Endothelial cell of umbilical vein (primary cell): ENCODE measurements around the gene WAS. TPM values are rescaled to one million over a fixed set of nuclear protein-coding genes. Genes with fewer than 3 reads are reported as not detected.

Experiments
- BruUV-seq: library from RNA; stranded (reverse); fragments of 400-500 nt; replicated peaks from 2 replicates; lab custom pipeline; 2021; lab: Mats Ljungman, UMichigan
- CTCF ChIA-PET: fragments of 300-600, 350-600 bp; sonication (Branson Sonifier 250); formaldehyde crosslinking; loops from one replicate; lab custom pipeline; 2021; ENCODE audit warnings: antibody characterized with exemption, inconsistent platforms; lab: Charles Lee
- POLR2A ChIA-PET: fragments of 300-600, 350-600 bp; sonication (Branson Sonifier 250); formaldehyde crosslinking; loops from one replicate; lab custom pipeline; 2021; ENCODE audit warnings: antibody characterized with exemption, inconsistent platforms; lab: Charles Lee
- DNase-seq: peaks from one replicate; pipeline ENCODE4 v3.0.0-alpha.2; 2011; ENCODE audit warnings: low read depth, low spot score
- FAIRE-seq: peaks from 2 replicates; lab custom pipeline; 2011; peaks lifted over from hg19 to GRCh38; lab: Jason Lieb, UNC
- H2AFZ ChIP-seq: 2 replicates; pipeline ENCODE4 v1.6.0; 2012; ENCODE audit warnings: low read depth, low read length, control low read depth, inconsistent platforms
- H3K27ac ChIP-seq: 2 replicates; pipeline ENCODE4 v1.5.1; 2011; ENCODE audit warnings: low read depth, mild to moderate bottlenecking, control low read depth, low read length, moderate library complexity; ENCODE audit not compliant: insufficient read depth
- H3K27me3 ChIP-seq, 2 experiments: 2 replicates each; pipeline versions ENCODE4 v1.6.0 to v1.6.1; 2011; ENCODE audit warnings: low read length in 2 of 2, mixed read lengths in 1 of 2; ENCODE audit not compliant: control insufficient read depth in 2 of 2, insufficient read depth in 2 of 2
- H3K36me3 ChIP-seq, 2 experiments: 2 replicates in 1 of 2; 3 replicates in 1 of 2; pipeline ENCODE4 v1.5.1; 2011; ENCODE audit warnings: low read length in 2 of 2, mild to moderate bottlenecking in 1 of 2, moderate library complexity in 1 of 2; ENCODE audit not compliant: control insufficient read depth in 2 of 2, insufficient read depth in 2 of 2; ENCODE audit errors: extremely low read depth in 1 of 2
- H3K4me1 ChIP-seq: 3 replicates; pipeline ENCODE4 v1.5.1; 2011; ENCODE audit warnings: mild to moderate bottlenecking, low read length; ENCODE audit not compliant: control insufficient read depth, insufficient read depth; ENCODE audit errors: extremely low read depth
- H3K4me2 ChIP-seq: 2 replicates; pipeline ENCODE4 v1.6.1; 2011; ENCODE audit warnings: low read length, control low read depth, mixed read lengths; ENCODE audit not compliant: insufficient read depth
- H3K4me3 ChIP-seq, 3 experiments: fragments of 200-600 bp in 1 of 3; sonication (generic), shearing (Covaris generic) in 1 of 3; replicated peaks in 1 of 3; 2 replicates each; pipeline ENCODE4 v1.5.1; 2011 to 2016; ENCODE audit warnings: control low read depth in 3 of 3, low read length in 3 of 3, mild to moderate bottlenecking in 2 of 3, inconsistent platforms in 1 of 3, low read depth in 1 of 3, moderate library complexity in 1 of 3; ENCODE audit not compliant: insufficient read depth in 1 of 3
- H3K79me2 ChIP-seq: 2 replicates; pipeline ENCODE4 v1.6.0; 2012; ENCODE audit warnings: low read length, inconsistent platforms; ENCODE audit not compliant: control insufficient read depth, insufficient read depth
- H3K9ac ChIP-seq: replicated peaks from 2 replicates; pipeline ENCODE3; 2011; ENCODE audit warnings: low read length, control low read depth; ENCODE audit not compliant: insufficient read depth; ENCODE audit errors: extremely low read depth
- H3K9me1 ChIP-seq: replicated peaks from 3 replicates; pipeline ENCODE4 v1.6.0; 2011; ENCODE audit warnings: mild to moderate bottlenecking, low read length; ENCODE audit not compliant: control insufficient read depth, insufficient read depth; ENCODE audit errors: extremely low read depth
- H3K9me3 ChIP-seq: replicated peaks from 2 replicates; pipeline ENCODE4 v1.5.1; 2012; ENCODE audit warnings: low read length, inconsistent platforms; ENCODE audit not compliant: control insufficient read depth, insufficient read depth
- H4K20me1 ChIP-seq: replicated peaks from 2 replicates; pipeline ENCODE3; 2011; ENCODE audit warnings: mild to moderate bottlenecking, low read length; ENCODE audit not compliant: control insufficient read depth, insufficient read depth; ENCODE audit errors: extremely low read depth
- CTCF ChIP-seq, 2 donors: IDR thresholded peaks; 1 replicate in 1 of 2; 2 replicates in 1 of 2; pipeline ENCODE4 v1.5.1; 2011; ENCODE audit warnings: low read length in 2 of 2, mild to moderate bottlenecking in 2 of 2, moderate library complexity in 2 of 2, control low read depth in 1 of 2, inconsistent platforms in 1 of 2, low read depth in 1 of 2; ENCODE audit not compliant: insufficient read depth in 1 of 2; ENCODE audit errors: extremely low read depth in 1 of 2
- EZH2 ChIP-seq: IDR thresholded peaks from 2 replicates; pipeline ENCODE4 v1.6.1; 2012; ENCODE audit warnings: borderline replicate concordance, low read depth, mild to moderate bottlenecking, moderate library complexity, low read length, inconsistent platforms; ENCODE audit not compliant: severe bottlenecking
- FOS ChIP-seq: IDR thresholded peaks from 2 replicates; pipeline ENCODE4 v1.6.1; 2011; ENCODE audit warnings: mild to moderate bottlenecking, low read length, moderate library complexity, borderline replicate concordance; ENCODE audit not compliant: insufficient read depth
- GATA2 ChIP-seq: IDR thresholded peaks from 2 replicates; pipeline ENCODE4 v1.7.0; 2011; ENCODE audit warnings: low read depth, mild to moderate bottlenecking, moderate library complexity, mixed read lengths, low read length; ENCODE audit not compliant: insufficient read length, insufficient read depth
- JUN ChIP-seq: IDR thresholded peaks from 2 replicates; pipeline ENCODE4 v1.6.1; 2011; ENCODE audit warnings: borderline replicate concordance, low read depth; ENCODE audit not compliant: insufficient read length, insufficient read depth
- MAX ChIP-seq: IDR thresholded peaks from 2 replicates; pipeline ENCODE4 v1.6.1; 2011; ENCODE audit not compliant: insufficient read depth, insufficient read length
- MYC ChIP-seq: IDR thresholded peaks from one replicate; pipeline ENCODE4 v1.6.1; 2011; ENCODE audit warnings: mild to moderate bottlenecking, low read depth, low read length
- POLR2A ChIP-seq: IDR thresholded peaks from 2 replicates; pipeline ENCODE4 v1.6.1; 2012; ENCODE audit warnings: low read depth, mild to moderate bottlenecking, control low read depth, low read length
- POLR2AphosphoS5 ChIP-seq: IDR thresholded peaks from 2 replicates; pipeline ENCODE4 v1.6.1; 2012; ENCODE audit warnings: low read depth, mild to moderate bottlenecking, control low read depth, low read length, moderate library complexity; ENCODE audit not compliant: insufficient read depth
- dilution Hi-C: fragments of 300-500 bp; cut with MboI; formaldehyde crosslinking; loops from one replicate; pipeline ENCODE4 v1.15.0; 2019; ENCODE audit warnings: low sequenced_read_pairs; ENCODE audit not compliant: extremely low pct_ligation_motif_present
- intact Hi-C: fragments of 100-400 bp; cut with micrococcal nuclease; formaldehyde crosslinking; loops from one replicate; pipeline ENCODE4 v1.10.0; 2022
- polyA plus RNA-seq, 4 experiments: library from polyadenylated mRNA; depleted of rRNA in 3 of 4; stranded (reverse) in 3 of 4; unstranded in 1 of 4; fragments of >200 nt; gene quantifications; 2 replicates each; pipeline versions ENCODE4 v1.2.1 to v1.2.3, GENCODE V29; 2011 to 2012; ENCODE audit warnings: missing spikeins in 1 of 4
- total RNA-seq: library from RNA; stranded (reverse); gene quantifications from 2 replicates; pipeline ENCODE4 v1.2.3, GENCODE V29; 2021

Gene WAS
- total and polyA plus RNA-seq, 2 donors (not counting 3 experiments of a cell fraction or from before 2014, with no cell fraction given) = 0.73 TPM; not detected in 1

GRCh38 chrX:48726596-48726995 is 43.0 kb downstream of the WAS start:
- Histone ChIP-seq H3K4me3 (no peak overlapping the region), H3K27ac (no peak overlapping the region), H3K27me3 (peaks cover 0 to 4% of the 10 kb centered on the region in 2 experiments), H3K4me2 (no peak overlapping the region), H3K9me3 (no peaks in the 10 kb centered on the region), H3K36me3 (no peaks in the 10 kb centered on the region), H3K4me1 (no peaks in the 10 kb centered on the region), H3K79me2 (no peaks in the 10 kb centered on the region), H3K9me1 (no peaks in the 10 kb centered on the region), H3K9ac (no peak overlapping the region), H2AFZ (no peak overlapping the region), H4K20me1 (no peaks in the 10 kb centered on the region)
- no peak for FAIRE-seq
- CTCF ChIA-PET = no interaction called here
- dilution Hi-C loops = no loop called here
- POLR2A ChIA-PET = no interaction called here
- no TSS peak for BruUV-seq
- intact Hi-C loops = no loop called here
- no peak for DNase-seq
- no peak for TF ChIP-seq CTCF (IDR thresholded peaks at IDR 0.05; ENCODE audit: extremely low read depth in 1 of 2, insufficient read depth in 1 of 2, low read depth in 1 of 2, low read length in 2 of 2)
- TF ChIP-seq MYC = no peak
- TF ChIP-seq JUN = no peak
- TF ChIP-seq POLR2AphosphoS5 = no peak
- no peak for TF ChIP-seq POLR2A
- no peak for TF ChIP-seq MAX

GRCh38 chrX:48728653-48729052 is 45.1 kb downstream of the WAS start:
- Histone ChIP-seq H3K4me2 (no peak overlapping the region), H3K36me3 (no peaks in the 10 kb centered on the region), H3K9ac (no peak overlapping the region), H3K4me1 (no peaks in the 10 kb centered on the region), H3K4me3 (no peak overlapping the region), H3K79me2 (no peaks in the 10 kb centered on the region), H3K27ac (no peak overlapping the region), H3K9me3 (no peaks in the 10 kb centered on the region), H4K20me1 (no peaks in the 10 kb centered on the region), H3K27me3 (peaks cover 0 to 4% of the 10 kb centered on the region in 2 experiments), H2AFZ (no peak overlapping the region), H3K9me1 (no peaks in the 10 kb centered on the region)
- intact Hi-C loops (no loop called here), dilution Hi-C loops (no loop called here)
- CTCF ChIA-PET = no interaction called here
- BruUV-seq = no TSS peak
- FAIRE-seq (no peak), DNase-seq (no peak)
- POLR2A ChIA-PET = no interaction called here
- TF ChIP-seq MAX (no peak), EZH2 (no peak), MYC (no peak), FOS (no peak), GATA2 (no peak), JUN (no peak), POLR2AphosphoS5 (no peak), POLR2A (no peak), CTCF (IDR thresholded peaks at IDR 0.05; ENCODE audit: extremely low read depth in 1 of 2, insufficient read depth in 1 of 2, low read depth in 1 of 2, low read length in 2 of 2) (no peak)
